ENCODE results near the gene LRRC8A. TPM values are rescaled to one million over a fixed set of nuclear protein-coding genes. Genes with fewer than 3 reads are reported as not detected.

Gene LRRC8A
- total RNA-seq, 6 experiments from 2014 or later, result 8.6 to 46.1 (median 22.1) TPM

GRCh38 chr9:128893354-128893753, 11.4 kb downstream of the LRRC8A start:
- Histone ChIP-seq H3K9me3 (no peaks in the 10 kb centered on the region), H3K36me3 (peaks cover 0 to 6% (median 5%) of the 10 kb centered on the region in 4 donors), H3K27me3 (no peaks in the 10 kb centered on the region), H3K4me1 (peaks cover 0 to 13% (median 6%) of the 10 kb centered on the region in 4 donors), H3K4me3 (no peak overlapping the region), H3K27ac (peak overlapping the region; percentile 46 to 69 (median 63))
- 80% methylated on average over 6 of the region's 8 CpGs for WGBS (ENCODE audit: insufficient coverage, low coverage, low lambda C conversion rate, missing lambda C conversion rate)
- ATAC-seq (no peak), DNase-seq (no peak)
- no peak for TF ChIP-seq POLR2A (IDR thresholded peaks at IDR 0.05)
- intact Hi-C loops (cut with DNase I), result no loop called here

GRCh38 chr9:128894764-128895163, 12.8 kb downstream of the LRRC8A start:
- TF ChIP-seq CTCF (IDR thresholded peaks at IDR 0.05), result no peak
- no peak for TF ChIP-seq POLR2A (IDR thresholded peaks at IDR 0.05)
- Histone ChIP-seq H3K4me3 (no peak overlapping the region), H3K27me3 (no peaks in the 10 kb centered on the region), H3K36me3 (peaks cover 0 to 3% (median 0%) of the 10 kb centered on the region in 4 donors), H3K4me1 (peaks cover 0 to 13% (median 6%) of the 10 kb centered on the region in 4 donors), H3K27ac (no peak overlapping the region), H3K9me3 (no peaks in the 10 kb centered on the region)
- ATAC-seq (no peak), DNase-seq (no peak)
- 51% methylated on average over 2 of the region's 2 CpGs for WGBS (ENCODE audit: insufficient coverage, low coverage, low lambda C conversion rate, missing lambda C conversion rate)
- intact Hi-C loops (cut with DNase I), result no loop called here

- peaks cover 0 to 13% (median 6%) of the 10 kb centered on the region in 4 donors for H3K4me1 ChIP-seq
- H3K9me3 ChIP-seq, result no peaks in the 10 kb centered on the region
- 90% methylated on average over 2 of the region's 4 CpGs for WGBS (ENCODE audit: insufficient coverage, low coverage, low lambda C conversion rate, missing lambda C conversion rate)
- ATAC-seq (no peak), DNase-seq (no peak)
- peaks cover 0 to 3% (median 0%) of the 10 kb centered on the region in 4 donors for H3K36me3 ChIP-seq
- no peak overlapping the region for H3K4me3 ChIP-seq
- no peak overlapping the region for H3K27ac ChIP-seq
- H3K27me3 ChIP-seq, result no peaks in the 10 kb centered on the region
- intact Hi-C loops (cut with DNase I), result no loop called here
- TF ChIP-seq POLR2A (IDR thresholded peaks at IDR 0.05), result no peak
- TF ChIP-seq CTCF (IDR thresholded peaks at IDR 0.05), result no peak
These were observed 13.6 kb downstream of the LRRC8A start for GRCh38 chr9:128895556-128895955.

GRCh38 chr9:128898382-128898781, 16.4 kb downstream of the LRRC8A start:
- WGBS (ENCODE audit: insufficient coverage, low coverage, low lambda C conversion rate, missing lambda C conversion rate), result 61% methylated on average over 3 of the region's 5 CpGs
- ATAC-seq (peak; percentile 3 to 18 (median 13)), DNase-seq (no peak)
- Histone ChIP-seq H3K4me3 (no peak overlapping the region), H3K4me1 (no peaks in the 10 kb centered on the region), H3K27me3 (no peaks in the 10 kb centered on the region), H3K36me3 (peaks cover 0 to 7% (median under 1%) of the 10 kb centered on the region in 4 donors), H3K27ac (peak overlapping the region in 1 of 3 donors; percentile 15), H3K9me3 (no peaks in the 10 kb centered on the region)
- TF ChIP-seq POLR2A (IDR thresholded peaks at IDR 0.05) (no peak), CTCF (IDR thresholded peaks at IDR 0.05) (no peak)
- intact Hi-C loops (cut with DNase I), result no loop called here

GRCh38 chr9:128898845-128899565, 17.1 kb downstream of the LRRC8A start:
- peak in 3 of 4 donors; percentile 11 to 20 (median 15) for ATAC-seq
- DNase-seq, result no peak
- intact Hi-C loops (cut with DNase I), result no loop called here
- H3K27me3 ChIP-seq, result no peaks in the 10 kb centered on the region
- no peaks in the 10 kb centered on the region for H3K9me3 ChIP-seq
- peaks cover 0 to 7% (median under 1%) of the 10 kb centered on the region in 4 donors for H3K36me3 ChIP-seq
- H3K4me3 ChIP-seq, result no peak overlapping the region
- WGBS (ENCODE audit: insufficient coverage, low coverage, low lambda C conversion rate, missing lambda C conversion rate), result 62% methylated on average over 8 of the region's 18 CpGs
- no peaks in the 10 kb centered on the region for H3K4me1 ChIP-seq
- TF ChIP-seq POLR2A (IDR thresholded peaks at IDR 0.05), result no peak
- no peak for TF ChIP-seq CTCF (IDR thresholded peaks at IDR 0.05)
- H3K27ac ChIP-seq, result no peak overlapping the region

Measured in right lobe of liver (tissue), 6 donors.